Astrocyte of the cerebellum (primary cell): ENCODE results near the gene CXCR3.
"Not testable (repeated sequence)": the region's sequence is repeated elsewhere in the genome, so short reads cannot be mapped to it uniquely, and the experiment has no call there.

Experiments
- DNase-seq: peaks from one replicate; pipeline ENCODE4 v3.0.0-alpha.2; 2011; ENCODE audit warnings: low read depth
- H3K4me3 ChIP-seq: 2 replicates; pipeline ENCODE4 v1.5.1; 2011; ENCODE audit warnings: mild to moderate bottlenecking, low read depth, low read length, moderate library complexity
- CTCF ChIP-seq: IDR thresholded peaks from 2 replicates; pipeline ENCODE4 v1.5.1; 2012; ENCODE audit warnings: low read length, low read depth, moderate library complexity, mild to moderate bottlenecking; ENCODE audit errors: missing control alignments
- in situ Hi-C: cut with HindIII; loops from 2 replicates; pipeline ENCODE4 v1.10.0; 2017; ENCODE audit warnings: low sequenced_read_pairs

Gene CXCR3

GRCh38 chrX:71618787-71619186 lies 476 bp upstream of the CXCR3 start:
- DNase-seq = no peak
- TF ChIP-seq CTCF = no peak
- in situ Hi-C loops = no loop called here
- H3K4me3 ChIP-seq = no peak overlapping the region

GRCh38 chrX:71617742-71618141 lies 569 bp downstream of the CXCR3 start:
- DNase-seq = no peak
- in situ Hi-C loops = no loop called here
- no peak for TF ChIP-seq CTCF
- no peak overlapping the region for H3K4me3 ChIP-seq

GRCh38 chrX:71616672-71617529 lies 1.4 kb downstream of the CXCR3 start:
- no peak overlapping the region for H3K4me3 ChIP-seq
- no peak for DNase-seq
- in situ Hi-C loops = no loop called here
- no peak for TF ChIP-seq CTCF

GRCh38 chrX:71615954-71616353 lies 2.4 kb downstream of the CXCR3 start:
- DNase-seq = no peak
- H3K4me3 ChIP-seq = no peak overlapping the region
- no peak for TF ChIP-seq CTCF
- in situ Hi-C loops = no loop called here

- H3K4me3 ChIP-seq = no peak overlapping the region
- in situ Hi-C loops = no loop called here
- TF ChIP-seq CTCF = no peak
- DNase-seq = no peak
Measured at GRCh38 chrX:71615056-71615455, 3.3 kb downstream of the CXCR3 start.

GRCh38 chrX:71612256-71612655 lies 6.1 kb downstream of the CXCR3 start:
- in situ Hi-C loops = no loop called here
- H3K4me3 ChIP-seq = no peak overlapping the region
- TF ChIP-seq CTCF = no peak
- DNase-seq = no peak

GRCh38 chrX:71611736-71612135 lies 6.6 kb downstream of the CXCR3 start:
- H3K4me3 ChIP-seq, DNase-seq, in situ Hi-C loops: not testable (repeated sequence)
